K562 (cell line): Measurements from ENCODE around the gene ITPK1. TPM values are rescaled to one million over a fixed set of nuclear protein-coding genes. Genes with fewer than 3 reads are reported as not detected.

Experiments used
- ATAC-seq: fragments of 200-7000 bp; cut with Tn5 transposase; 3 replicates; pipeline ENCODE4 v1.9.1; 2020; ENCODE audit warnings: moderate library complexity
- BruUV-seq: library from RNA; stranded (reverse); fragments of 400-500 nt; replicated peaks from 2 replicates; lab custom pipeline; 2021; lab: Mats Ljungman, UMichigan
- CTCF ChIA-PET: fragments of 300-600 bp; formaldehyde crosslinking; extraction: SDS; loops from one replicate; lab custom pipeline; 2021; ENCODE audit warnings: low intra/inter-chr PET ratio; lab: Yijun Ruan, JAX
- POLR2A ChIA-PET: fragments of 300-600, 350-650 bp; sonication (Branson Sonifier 250); formaldehyde crosslinking; extraction: SDS; loops from one replicate; lab custom pipeline; 2021; ENCODE audit warnings: antibody characterized with exemption, inconsistent platforms; lab: Yijun Ruan, JAX
- DNase-seq, 4 experiments: peaks; one replicate each; pipeline versions ENCODE4 v3.0.0 to v3.0.0-alpha.2; 2011 to 2018; ENCODE audit warnings: low spot score in 3 of 4, mixed read lengths in 3 of 4; ENCODE audit errors: extremely low read depth in 1 of 4
- FAIRE-seq: peaks from 2 replicates; lab custom pipeline; 2011; peaks lifted over from hg19 to GRCh38; lab: Jason Lieb, UNC
- H2AFZ ChIP-seq: 2 replicates; pipeline ENCODE4 v1.6.0; 2011; ENCODE audit warnings: low read depth, low read length, control low read depth, inconsistent platforms
- H3K27ac ChIP-seq: fragments of 200-600 bp; 3 replicates; pipeline ENCODE4 v1.8.0; 2011; ENCODE audit warnings: low read depth, mild to moderate bottlenecking, control low read depth, inconsistent platforms, low read length, moderate library complexity, mixed read lengths; ENCODE audit errors: extremely low read depth
- H3K27me3 ChIP-seq, 2 experiments: fragments of 300-600 bp in 1 of 2; 2 replicates in 1 of 2; 3 replicates in 1 of 2; pipeline versions ENCODE4 v1.6.0 to v1.8.0; 2011; ENCODE audit warnings: inconsistent platforms in 2 of 2, low read length in 2 of 2, mild to moderate bottlenecking in 1 of 2, mixed read lengths in 1 of 2, moderate library complexity in 1 of 2; ENCODE audit not compliant: control insufficient read depth in 2 of 2, insufficient read depth in 2 of 2
- H3K36me3 ChIP-seq: fragments of 300-600 bp; 3 replicates; pipeline ENCODE4 v1.8.0; 2011; ENCODE audit warnings: mild to moderate bottlenecking, low read length, inconsistent platforms; ENCODE audit not compliant: control insufficient read depth, insufficient read depth
- H3K4me1 ChIP-seq, 2 experiments: fragments of 200-600 bp in 1 of 2; replicated peaks in 1 of 2; 2 replicates in 1 of 2; 3 replicates in 1 of 2; pipeline versions ENCODE4 v1.5.1 to v1.8.0; 2011; ENCODE audit warnings: inconsistent platforms in 2 of 2, low read length in 2 of 2, mild to moderate bottlenecking in 1 of 2, mixed read lengths in 1 of 2, moderate library complexity in 1 of 2; ENCODE audit not compliant: control insufficient read depth in 2 of 2, insufficient read depth in 2 of 2
- H3K4me2 ChIP-seq: 2 replicates; pipeline ENCODE4 v1.6.1; 2011; ENCODE audit warnings: low read length, control low read depth, inconsistent platforms, mixed read lengths; ENCODE audit not compliant: insufficient read depth
- H3K4me3 ChIP-seq: fragments of 200-600 bp; sonication (generic), shearing (Covaris generic); 2 replicates; pipeline ENCODE4 v1.5.1; 2016; ENCODE audit warnings: control low read depth, inconsistent platforms
- H3K79me2 ChIP-seq: fragments of 200-600 bp; 3 replicates; pipeline ENCODE4 v1.8.0; 2011; ENCODE audit warnings: low read length, inconsistent platforms; ENCODE audit not compliant: control insufficient read depth, insufficient read depth
- H3K9ac ChIP-seq, 2 experiments: 2 replicates each; pipeline versions ENCODE4 v1.6.0 to v1.6.1; 2011; ENCODE audit warnings: low read depth in 2 of 2, low read length in 2 of 2, control low read depth in 1 of 2, inconsistent platforms in 1 of 2, mild to moderate bottlenecking in 1 of 2, mixed read lengths in 1 of 2; ENCODE audit not compliant: insufficient read depth in 1 of 2
- H3K9me1 ChIP-seq: one replicate; pipeline ENCODE4 v1.6.0; 2011; ENCODE audit warnings: inconsistent platforms, mild to moderate bottlenecking, low read length, moderate library complexity; ENCODE audit not compliant: control insufficient read depth, insufficient read depth
- H3K9me3 ChIP-seq: replicated peaks from 2 replicates; pipeline ENCODE4 v1.5.1; 2011; ENCODE audit warnings: low read depth, low read length, inconsistent platforms; ENCODE audit not compliant: control insufficient read depth, insufficient read depth
- H4K20me1 ChIP-seq: replicated peaks from 2 replicates; pipeline ENCODE4 v1.6.1; 2011; ENCODE audit warnings: low read length, inconsistent platforms, mixed read lengths; ENCODE audit not compliant: control insufficient read depth, insufficient read depth
- CBX2 ChIP-seq: fragments of 200-600 bp; sonication (generic); IDR thresholded peaks from one replicate; pipeline ENCODE4 v1.6.1; 2012; ENCODE audit warnings: mild to moderate bottlenecking, low read length, inconsistent platforms; ENCODE audit not compliant: insufficient read depth, poor library complexity, severe bottlenecking
- DNMT1 ChIP-seq: fragments of 450-650 bp; IDR thresholded peaks from 2 replicates; pipeline ENCODE4 v1.6.1; 2016; ENCODE audit warnings: antibody characterized with exemption, mild to moderate bottlenecking
- EHMT2 ChIP-seq: fragments of 450-650 bp; IDR thresholded peaks from 2 replicates; pipeline ENCODE4 v1.6.1; 2018; ENCODE audit warnings: antibody characterized with exemption
- MAFK ChIP-seq: IDR thresholded peaks from 2 replicates; pipeline ENCODE4 v1.6.1; 2011; ENCODE audit warnings: low read length, improper control_type of control experiment
- MCM3 ChIP-seq: fragments of 450-650 bp; IDR thresholded peaks from 2 replicates; pipeline ENCODE4 v1.6.1; 2016
- RBM15 ChIP-seq: fragments of 200-400 bp; formaldehyde crosslinking; IDR thresholded peaks from 2 replicates; pipeline ENCODE4 v1.6.1; 2018; ENCODE audit warnings: mild to moderate bottlenecking, low read length, moderate library complexity; ENCODE audit not compliant: insufficient read depth
- SMARCA4 ChIP-seq: fragments of 450-650 bp; IDR thresholded peaks from 2 replicates; pipeline ENCODE4 v1.6.1; 2016
- ZFP1 ChIP-seq: fragments of 450-650 bp; formaldehyde crosslinking; IDR thresholded peaks from 2 replicates; pipeline ENCODE4 v1.4.0; 2020; ENCODE audit warnings: mild to moderate bottlenecking, mixed read lengths
- WGBS: fragments of 100-300 bp; shearing (Covaris generic); methylation state at CpG from one replicate; pipeline ENCODE4 v1.1.6; 2016; ENCODE audit warnings: low coverage, mixed read lengths; ENCODE audit not compliant: insufficient coverage; ENCODE audit errors: missing lambda C conversion rate; 5-methylcytosine and 5-hydroxymethylcytosine counted together
- in situ Hi-C: fragments of 300-500 bp; cut with MboI; formaldehyde crosslinking; loops from 4 replicates; pipeline ENCODE4 v1.15.0; 2018; ENCODE audit warnings: inconsistent platforms, mixed read lengths
- intact Hi-C: fragments of 100-400 bp; cut with micrococcal nuclease; formaldehyde crosslinking; loops from 2 replicates; pipeline ENCODE4 v1.14.2; 2022
- polyA plus RNA-seq, 8 experiments: library from polyadenylated mRNA; depleted of rRNA in 4 of 8; stranded (reverse) in 5 of 8; unstranded in 3 of 8; fragments of >200 nt; fragmentation: Nextera tagmentation in 2 of 8; fragmentation: Illumina TruSeq in 1 of 8; extraction: Ambion mirVana in 2 of 8; extraction: Trizol in 1 of 8; gene quantifications; 2 replicates each; pipeline versions ENCODE4 v1.2.1 to v1.2.3, GENCODE V29; 2011 to 2014; ENCODE audit warnings: inconsistent platforms in 1 of 8, missing spikeins in 1 of 8
- total RNA-seq, 7 experiments: library from RNA; depleted of rRNA in 6 of 7; stranded (reverse); fragments of >200 nt in 6 of 7; fragmentation: Illumina TruSeq in 2 of 7; extraction: Trizol in 2 of 7; gene quantifications; 2 replicates each; pipeline versions ENCODE4 v1.2.1 to v1.2.3, GENCODE V29; 2011 to 2021; ENCODE audit warnings: low replicate concordance in 1 of 7
- TF ChIP-seq, protein P1 (sequence below): conservative IDR thresholded peaks from 2 replicates; pipeline ENCODE4 v1.6.1; 2011; ENCODE audit warnings: low read depth, mild to moderate bottlenecking, low read length; ENCODE audit not compliant: control insufficient read depth

The ITPK1 gene
- total and polyA plus RNA-seq, 9 of the 15 experiments (the other 6 are each of a cell fraction or from before 2014, with no cell fraction given), result 1.2 to 39.2 (median 23.0) TPM

DNA sequence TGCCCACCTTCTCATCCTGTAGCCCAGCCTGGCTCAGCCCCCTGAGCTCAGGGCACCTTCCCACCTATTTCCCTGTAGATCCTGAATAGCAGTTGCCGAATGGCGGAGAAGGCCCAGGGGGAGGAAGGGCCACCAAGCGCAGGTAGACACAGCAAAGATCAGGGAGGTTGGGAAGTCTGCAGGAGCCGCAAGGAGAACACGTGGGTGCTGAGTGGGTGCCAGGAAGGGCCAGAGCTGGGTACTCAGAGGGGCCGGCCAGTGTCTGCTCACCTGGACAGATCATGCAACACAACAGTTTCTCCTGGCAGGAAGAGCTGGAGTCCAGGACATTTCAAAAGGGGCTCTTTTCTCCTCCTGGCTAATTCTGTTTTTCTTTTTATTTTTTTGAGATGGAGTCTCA is 162.2 kb downstream of the ITPK1 start:
- Histone ChIP-seq H3K27me3 (no peaks in the 10 kb centered on the region), H3K9me1 (no peaks in the 10 kb centered on the region), H3K27ac (no peak overlapping the region), H2AFZ (no peak overlapping the region), H3K36me3 (peaks cover 19% of the 10 kb centered on the region; the same call in 1 of the 3 replicates), H3K4me1 (peaks cover 0 to 5% of the 10 kb centered on the region in 2 experiments; a peak in 2 of 5 replicates), H3K9ac (no peak overlapping the region), H3K9me3 (no peaks in the 10 kb centered on the region), H4K20me1 (0 out of 2 replicates have a peak, but pooled peaks cover 5% of the 10 kb centered on the region), H3K4me2 (no peak overlapping the region), H3K79me2 (no peaks in the 10 kb centered on the region), H3K4me3 (no peak overlapping the region)
- WGBS, result 79% methylated on average over 5 of the region's 6 CpGs
- POLR2A ChIA-PET, result no interaction called here
- no peak for FAIRE-seq
- no peak for DNase-seq
- no TSS peak for BruUV-seq
- TF ChIP-seq RBM15 (no peak), SMARCA4 (no peak), MCM3 (no peak), CBX2 (no peak), MAFK (no peak), ZFP1 (no peak), EHMT2 (no peak), DNMT1 (no peak)
- TF ChIP-seq, protein P1, sequence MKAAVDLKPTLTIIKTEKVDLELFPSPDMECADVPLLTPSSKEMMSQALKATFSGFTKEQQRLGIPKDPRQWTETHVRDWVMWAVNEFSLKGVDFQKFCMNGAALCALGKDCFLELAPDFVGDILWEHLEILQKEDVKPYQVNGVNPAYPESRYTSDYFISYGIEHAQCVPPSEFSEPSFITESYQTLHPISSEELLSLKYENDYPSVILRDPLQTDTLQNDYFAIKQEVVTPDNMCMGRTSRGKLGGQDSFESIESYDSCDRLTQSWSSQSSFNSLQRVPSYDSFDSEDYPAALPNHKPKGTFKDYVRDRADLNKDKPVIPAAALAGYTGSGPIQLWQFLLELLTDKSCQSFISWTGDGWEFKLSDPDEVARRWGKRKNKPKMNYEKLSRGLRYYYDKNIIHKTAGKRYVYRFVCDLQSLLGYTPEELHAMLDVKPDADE, result no peak
- CTCF ChIA-PET, result no interaction called here
- ATAC-seq, result no peak
- intact Hi-C loops (no loop called here), in situ Hi-C loops (loop anchor here (10.0 kb wide), 1 partner anchor 191 kb away; no protein-coding TSS in a partner anchor)
